ENCODE measurements around the gene CDC42SE2.

CDC42SE2 gene

GRCh38 chr5:131328536-131329285 is 64.9 kb downstream of the CDC42SE2 start:
- no peak for TF ChIP-seq SIN3A (IDR thresholded peaks at IDR 0.05; ENCODE audit: borderline replicate concordance, insufficient read depth, low read length)
- no peak for TF ChIP-seq FOXP2 (optimal IDR thresholded peaks at IDR 0.05; ENCODE audit: borderline replicate concordance, extremely low read depth, extremely low read length, insufficient read depth)

DNA sequence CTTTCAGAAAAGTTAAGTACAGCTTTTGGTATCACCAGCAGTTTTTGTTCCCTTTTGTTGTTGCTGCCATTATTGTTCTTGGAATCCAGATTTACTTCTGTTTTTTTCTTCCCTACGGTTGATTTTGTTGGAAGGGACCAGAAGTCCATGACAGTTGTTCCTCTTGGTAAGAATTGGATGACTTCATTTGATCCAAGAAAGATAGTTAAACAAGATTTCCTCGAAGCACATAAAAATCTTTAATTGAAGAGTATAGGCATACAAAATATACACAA is 65.4 kb downstream of the CDC42SE2 start:
- no peak for TF ChIP-seq REST (IDR thresholded peaks at IDR 0.05; ENCODE audit: insufficient read depth in 1 of 2, low read depth in 2 of 2, low read length in 2 of 2)
- TF ChIP-seq TAF1 (IDR thresholded peaks at IDR 0.05; ENCODE audit: borderline replicate concordance, insufficient read depth, low read length): no peak
- TF ChIP-seq POLR2AphosphoS5 (IDR thresholded peaks at IDR 0.05; ENCODE audit: low read depth, low read length): no peak
- no peak for TF ChIP-seq SIN3A (IDR thresholded peaks at IDR 0.05; ENCODE audit: borderline replicate concordance, insufficient read depth, low read length)
- no peak for TF ChIP-seq FOXP2 (optimal IDR thresholded peaks at IDR 0.05; ENCODE audit: borderline replicate concordance, extremely low read depth, extremely low read length, insufficient read depth)

DNA sequence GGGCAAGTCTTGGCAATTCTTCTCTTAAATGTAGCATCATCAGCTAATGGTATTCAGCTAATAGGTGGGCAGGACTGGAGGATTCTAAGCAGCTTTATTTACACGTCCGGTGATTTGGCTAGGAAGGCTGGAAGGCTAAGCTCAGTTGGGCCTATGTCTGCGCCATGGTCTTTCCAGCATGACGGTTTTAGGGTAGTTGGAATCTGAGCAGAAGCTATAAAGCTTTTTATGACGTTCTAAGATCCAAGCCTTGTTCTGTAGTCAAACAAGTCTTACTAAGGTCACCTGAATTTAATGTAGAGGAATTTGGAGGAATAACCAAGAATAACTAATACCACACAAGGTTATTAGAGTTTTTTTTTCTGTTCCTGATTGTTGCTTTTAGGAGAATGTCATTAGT is 66.2 kb downstream of the CDC42SE2 start:
- TF ChIP-seq FOXP2 (optimal IDR thresholded peaks at IDR 0.05; ENCODE audit: borderline replicate concordance, extremely low read depth, extremely low read length, insufficient read depth) (no peak), TAF1 (IDR thresholded peaks at IDR 0.05; ENCODE audit: borderline replicate concordance, insufficient read depth, low read length) (no peak), POLR2AphosphoS5 (IDR thresholded peaks at IDR 0.05; ENCODE audit: low read depth, low read length) (no peak), SIN3A (IDR thresholded peaks at IDR 0.05; ENCODE audit: borderline replicate concordance, insufficient read depth, low read length) (no peak), REST (IDR thresholded peaks at IDR 0.05; ENCODE audit: insufficient read depth in 1 of 2, low read depth in 2 of 2, low read length in 2 of 2) (no peak)

DNA sequence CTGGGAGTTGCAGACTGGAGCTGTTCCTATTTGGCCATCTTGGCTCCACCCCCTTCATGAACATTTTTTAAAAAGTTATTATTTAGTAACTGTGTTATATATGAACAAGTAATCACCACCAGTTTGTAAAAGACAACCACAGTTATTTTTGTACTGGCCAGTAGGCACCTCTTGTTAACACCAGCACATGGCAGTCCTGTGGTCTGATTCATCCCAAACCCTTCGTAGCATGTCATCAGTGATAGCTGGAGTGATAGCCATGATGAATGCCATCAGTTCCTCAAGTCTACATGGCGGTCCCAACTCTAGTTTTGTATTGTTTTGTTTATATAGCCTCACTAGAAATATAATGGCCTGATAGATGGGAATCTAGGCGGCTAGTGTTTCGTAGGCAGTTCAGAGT is 74.2 kb downstream of the CDC42SE2 start:
- TF ChIP-seq FOXP2 (optimal IDR thresholded peaks at IDR 0.05; ENCODE audit: borderline replicate concordance, extremely low read depth, extremely low read length, insufficient read depth): no peak
- TF ChIP-seq REST (IDR thresholded peaks at IDR 0.05; ENCODE audit: insufficient read depth in 1 of 2, low read depth in 2 of 2, low read length in 2 of 2): no peak
- no peak for TF ChIP-seq SIN3A (IDR thresholded peaks at IDR 0.05; ENCODE audit: borderline replicate concordance, insufficient read depth, low read length)
- no peak for TF ChIP-seq TAF1 (IDR thresholded peaks at IDR 0.05; ENCODE audit: borderline replicate concordance, insufficient read depth, low read length)
- no peak for TF ChIP-seq POLR2AphosphoS5 (IDR thresholded peaks at IDR 0.05; ENCODE audit: low read depth, low read length)

DNA sequence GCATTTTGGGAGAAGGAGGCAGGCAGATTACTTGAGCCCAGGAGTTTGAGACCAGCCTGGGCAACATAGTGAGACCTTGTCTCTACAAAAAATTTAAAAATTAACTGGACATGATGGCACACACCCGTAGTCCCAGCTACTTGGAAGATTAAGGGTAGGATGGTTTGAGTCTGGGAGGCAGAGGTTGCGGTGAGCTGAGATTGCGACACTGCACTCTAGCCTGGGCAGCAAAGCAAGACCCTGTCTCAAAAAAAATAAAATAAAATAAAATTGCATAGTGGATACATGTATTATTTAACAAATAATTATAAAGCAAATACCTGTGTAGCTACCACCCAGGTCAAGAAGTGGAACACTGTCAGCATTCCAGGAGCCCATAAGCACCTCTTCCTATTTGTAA is 90.1 kb downstream of the CDC42SE2 start:
- TF ChIP-seq TAF1 (IDR thresholded peaks at IDR 0.05; ENCODE audit: borderline replicate concordance, insufficient read depth, low read length): no peak
- TF ChIP-seq FOXP2 (optimal IDR thresholded peaks at IDR 0.05; ENCODE audit: borderline replicate concordance, extremely low read depth, extremely low read length, insufficient read depth): no peak
- no peak for TF ChIP-seq REST (IDR thresholded peaks at IDR 0.05; ENCODE audit: insufficient read depth in 1 of 2, low read depth in 2 of 2, low read length in 2 of 2)
- no peak for TF ChIP-seq SIN3A (IDR thresholded peaks at IDR 0.05; ENCODE audit: borderline replicate concordance, insufficient read depth, low read length)
- no peak for TF ChIP-seq POLR2AphosphoS5 (IDR thresholded peaks at IDR 0.05; ENCODE audit: low read depth, low read length)

All from PFSK-1 (cell line).